Thyroid gland (tissue), 4 donors: ENCODE data around the gene MTCH2. TPM values are rescaled to one million over a fixed set of nuclear protein-coding genes. Genes with fewer than 3 reads are reported as not detected.
"Not testable (repeated sequence)": the region's sequence is repeated elsewhere in the genome, so short reads cannot be mapped to it uniquely, and the experiment has no call there.

Experiments
- DNase-seq, 2 donors: peaks; one replicate each; pipeline ENCODE4 v3.0.0-alpha.2; 2019
- H3K27ac ChIP-seq, 3 donors: fragments of 200-600 bp; sonication (generic); 1 replicate in 2 of 3; 2 replicates in 1 of 3; pipeline ENCODE4 v1.5.1; 2016 to 2019; ENCODE audit warnings: mild to moderate bottlenecking in 1 of 3, moderate library complexity in 1 of 3
- H3K27me3 ChIP-seq: fragments of 200-600 bp; sonication (generic); one replicate; pipeline ENCODE4 v1.5.1; 2019
- H3K36me3 ChIP-seq, 2 donors: fragments of 200-600 bp; sonication (generic); one replicate each; pipeline ENCODE4 v1.5.1; 2016 to 2019
- H3K4me1 ChIP-seq, 2 donors: fragments of 200-600 bp; sonication (generic); one replicate each; pipeline ENCODE4 v1.5.1; 2017 to 2019
- H3K4me3 ChIP-seq, 3 donors: fragments of 200-600 bp; sonication (generic); replicated peaks in 1 of 3; 1 replicate in 2 of 3; 2 replicates in 1 of 3; pipeline ENCODE4 v1.5.1; 2016; ENCODE audit warnings: mild to moderate bottlenecking in 1 of 3
- H3K9me3 ChIP-seq: fragments of 200-600 bp; sonication (generic); one replicate; pipeline ENCODE4 v1.5.1; 2017
- CTCF ChIP-seq, 6 experiments: fragments of 200-600 bp in 3 of 6; fragments of 450-650 bp in 3 of 6; sonication (generic) in 3 of 6; IDR thresholded peaks; one replicate each; pipeline ENCODE4 v1.5.1; 2016 to 2019; ENCODE audit warnings: antibody characterized with exemption in 6 of 6, mild to moderate bottlenecking in 2 of 6, inconsistent platforms in 1 of 6, moderate library complexity in 1 of 6
- POLR2A ChIP-seq, 2 donors: fragments of 450-650 bp; IDR thresholded peaks; one replicate each; pipeline ENCODE4 v1.6.1; 2017; ENCODE audit warnings: antibody characterized with exemption in 2 of 2, mild to moderate bottlenecking in 2 of 2, moderate library complexity in 1 of 2
- WGBS, 2 donors: methylation state at CpG; one replicate each; pipeline ENCODE4 v1.1.5; 2017; 5-methylcytosine and 5-hydroxymethylcytosine counted together
- intact Hi-C: fragments of 100-400 bp; cut with DNase I; formaldehyde crosslinking; loops from one replicate; pipeline ENCODE4 v1.15.1; 2023
- total RNA-seq, 4 donors: library from RNA; depleted of rRNA; stranded (reverse); fragments of >200 nt; gene quantifications; one replicate each; pipeline ENCODE4 v1.2.3, GENCODE V29; 2016

The MTCH2 gene
- 100 to 1,000 TPM in 1 of 4 donors, 10 to 100 TPM in 3; 70.3 to 126 (median 82.2) TPM for total RNA-seq

- H3K9me3 ChIP-seq: no peaks in the 10 kb centered on the region
- 0 to 1% methylated on average over 32 to 34 of the region's 78 CpGs for WGBS, 2 donors
- H3K36me3 ChIP-seq: peaks cover 7 to 8% of the 10 kb centered on the region in 2 donors
- peaks cover 0 to 13% of the 10 kb centered on the region in 2 donors for H3K4me1 ChIP-seq
- peak; percentile 95 to 97 for DNase-seq
- no peaks in the 10 kb centered on the region for H3K27me3 ChIP-seq
- peak within 1 kb of the TSS; percentile 2 to 98 (median 63) for H3K4me3 ChIP-seq
- intact Hi-C loops: no loop called here
- TF ChIP-seq CTCF (IDR thresholded peaks at IDR 0.05) (peak in 4 of 6 experiments; percentile 10 to 38 (median 22)), POLR2A (IDR thresholded peaks at IDR 0.05) (peak; percentile 58 to 81)
- peak within 1 kb of the TSS; percentile 89 to 96 (median 93) for H3K27ac ChIP-seq
Observed at GRCh38 chr11:47642099-47642855, at the start of gene MTCH2. Gene MTCH2, minus strand, starts transcription at chr11:47642559. Its CDS starts 94 bp downstream, at chr11:47642465.

GRCh38 chr11:47691979-47692378 lies 49.6 kb upstream of the MTCH2 start:
- Histone ChIP-seq H3K27me3 (no peaks in the 10 kb centered on the region), H3K9me3 (no peaks in the 10 kb centered on the region), H3K4me3 (no peak overlapping the region), H3K4me1 (no peaks in the 10 kb centered on the region), H3K27ac (no peak overlapping the region), H3K36me3 (no peaks in the 10 kb centered on the region)
- no peak for DNase-seq
- intact Hi-C loops: no loop called here
- 57 to 72% methylated on average over 2 of the region's 2 CpGs for WGBS, 2 donors
- TF ChIP-seq CTCF (IDR thresholded peaks at IDR 0.05) (no peak), POLR2A (IDR thresholded peaks at IDR 0.05) (no peak)

- Histone ChIP-seq H3K36me3 (no peaks in the 10 kb centered on the region), H3K27ac (no peak overlapping the region), H3K9me3 (no peaks in the 10 kb centered on the region), H3K4me1 (no peaks in the 10 kb centered on the region), H3K4me3 (no peak overlapping the region), H3K27me3 (no peaks in the 10 kb centered on the region)
- WGBS, 2 donors: 90 to 93% methylated on average over 5 of the region's 5 CpGs
- DNase-seq: no peak
- intact Hi-C loops: no loop called here
- TF ChIP-seq POLR2A (IDR thresholded peaks at IDR 0.05): no peak
- no peak for TF ChIP-seq CTCF (IDR thresholded peaks at IDR 0.05)
Observed at GRCh38 chr11:47689480-47689879, 47.1 kb upstream of the MTCH2 start.

- H3K36me3 ChIP-seq: no peaks in the 10 kb centered on the region
- no peak overlapping the region for H3K27ac ChIP-seq
- intact Hi-C loops: no loop called here
- no peak for DNase-seq
- H3K4me1 ChIP-seq: no peaks in the 10 kb centered on the region
- no peak overlapping the region for H3K4me3 ChIP-seq
- TF ChIP-seq POLR2A (IDR thresholded peaks at IDR 0.05) (no peak), CTCF (IDR thresholded peaks at IDR 0.05) (no peak)
- 85 to 92% methylated on average over 2 of the region's 2 CpGs for WGBS, 2 donors
- no peaks in the 10 kb centered on the region for H3K27me3 ChIP-seq
- H3K9me3 ChIP-seq: no peaks in the 10 kb centered on the region
Observed at GRCh38 chr11:47688991-47689390, 46.6 kb upstream of the MTCH2 start.

- Histone ChIP-seq H3K4me3 (no peak overlapping the region), H3K9me3 (no peaks in the 10 kb centered on the region), H3K36me3 (no peaks in the 10 kb centered on the region), H3K4me1 (no peaks in the 10 kb centered on the region), H3K27ac (no peak overlapping the region), H3K27me3 (no peaks in the 10 kb centered on the region)
- DNase-seq: no peak
- no peak for TF ChIP-seq CTCF (IDR thresholded peaks at IDR 0.05)
- TF ChIP-seq POLR2A (IDR thresholded peaks at IDR 0.05): no peak
- intact Hi-C loops: no loop called here
- WGBS, 2 donors: 94 to 97% methylated on average over 4 of the region's 4 CpGs
Observed at GRCh38 chr11:47688111-47688510, 45.8 kb upstream of the MTCH2 start.

GRCh38 chr11:47686704-47687103 lies 44.3 kb upstream of the MTCH2 start:
- H3K36me3 ChIP-seq, H3K4me1 ChIP-seq, H3K27me3 ChIP-seq, DNase-seq, H3K4me3 ChIP-seq, H3K27ac ChIP-seq, H3K9me3 ChIP-seq, intact Hi-C loops: not testable (repeated sequence)
- WGBS, 2 donors: 94 to 97% methylated on average over 3 of the region's 3 CpGs
